OCI-LY7 (cell line): Measurements from ENCODE around the gene ATXN10. TPM values are rescaled to one million over a fixed set of nuclear protein-coding genes. Genes with fewer than 3 reads are reported as not detected.

Experiments used
- BruUV-seq: library from RNA; stranded (reverse); fragments of 400-500 nt; replicated peaks from 2 replicates; lab custom pipeline; 2021; lab: Mats Ljungman, UMichigan
- CTCF ChIA-PET: fragments of 300-600 bp; sonication (Branson Sonifier 250); formaldehyde crosslinking; loops from one replicate; lab custom pipeline; 2022; ENCODE audit warnings: antibody characterized with exemption; ENCODE audit not compliant: unreplicated experiment; lab: Charles Lee
- POLR2A ChIA-PET: fragments of 300-600 bp; sonication (Branson Sonifier 250); formaldehyde crosslinking; loops from one replicate; lab custom pipeline; 2022; ENCODE audit warnings: antibody characterized with exemption; lab: Charles Lee
- DNase-seq: peaks from one replicate; pipeline ENCODE4 v3.0.0-alpha.2; 2015; ENCODE audit warnings: low spot score
- H2AFZ ChIP-seq: fragments of 200-600 bp; sonication (generic), shearing (Covaris generic); 2 replicates; pipeline ENCODE4 v1.6.1; 2014; ENCODE audit warnings: mild to moderate bottlenecking, antibody characterized with exemption, low read length, moderate library complexity
- H3K27ac ChIP-seq: fragments of 200-600 bp; sonication (generic); 2 replicates; pipeline ENCODE4 v1.5.1; 2014; ENCODE audit warnings: mixed run types, low read depth, mild to moderate bottlenecking, moderate library complexity, low read length, inconsistent platforms; ENCODE audit not compliant: poor library complexity, severe bottlenecking
- H3K36me3 ChIP-seq: fragments of 200-600 bp; sonication (generic); 2 replicates; pipeline ENCODE4 v1.6.1; 2014; ENCODE audit warnings: mild to moderate bottlenecking, antibody characterized with exemption, low read length, moderate library complexity, mixed read lengths; ENCODE audit not compliant: insufficient read depth
- H3K4me1 ChIP-seq: fragments of 200-600 bp; sonication (generic); 2 replicates; pipeline ENCODE4 v1.5.1; 2014; ENCODE audit warnings: mild to moderate bottlenecking, low read length; ENCODE audit not compliant: insufficient read depth, poor library complexity, severe bottlenecking
- H3K4me2 ChIP-seq: fragments of 200-600 bp; sonication (generic); 2 replicates; pipeline ENCODE4 v1.6.1; 2014; ENCODE audit warnings: mild to moderate bottlenecking, low read length
- H3K4me3 ChIP-seq: fragments of 200-600 bp; sonication (generic); 2 replicates; pipeline ENCODE4 v1.5.1; 2014; ENCODE audit warnings: mild to moderate bottlenecking, low read depth, low read length; ENCODE audit not compliant: poor library complexity, severe bottlenecking
- H3K79me2 ChIP-seq: fragments of 200-600 bp; sonication (generic); 2 replicates; pipeline ENCODE4 v1.6.1; 2016; ENCODE audit warnings: low read depth, mild to moderate bottlenecking, low read length, moderate library complexity, mixed read lengths; ENCODE audit not compliant: insufficient read depth
- H3K9me2 ChIP-seq: fragments of 200-600 bp; sonication (generic); 2 replicates; pipeline ENCODE4 v1.6.1; 2016; ENCODE audit warnings: mild to moderate bottlenecking, low read length, mixed read lengths; ENCODE audit not compliant: insufficient read depth
- H3K9me3 ChIP-seq: fragments of 200-600 bp; sonication (generic); 2 replicates; pipeline ENCODE4 v1.6.1; 2014; ENCODE audit warnings: mild to moderate bottlenecking, mixed run types, low read length, mixed read lengths
- H4K20me1 ChIP-seq: fragments of 200-600 bp; sonication (generic); 2 replicates; pipeline ENCODE4 v1.6.1; 2014; ENCODE audit warnings: mild to moderate bottlenecking, antibody characterized with exemption, low read length, moderate library complexity, mixed read lengths; ENCODE audit not compliant: insufficient read depth
- EZH2phosphoT487 ChIP-seq: fragments of 200-600 bp; sonication (generic); IDR thresholded peaks from 2 replicates; pipeline ENCODE4 v1.6.1; 2018; ENCODE audit warnings: low read depth, borderline replicate concordance, mild to moderate bottlenecking, mixed run types, antibody characterized with exemption, low read length, moderate library complexity, mixed read lengths
- intact Hi-C: fragments of 100-400 bp; cut with micrococcal nuclease; formaldehyde crosslinking; loops from one replicate; pipeline ENCODE4 v1.10.0; 2022; ENCODE audit not compliant: unreplicated experiment
- total RNA-seq, 2 experiments: library from RNA; depleted of rRNA in 1 of 2; stranded (reverse); fragments of >200 nt in 1 of 2; shearing (Covaris generic) in 1 of 2; gene quantifications; 2 replicates each; pipeline ENCODE4 v1.2.3, GENCODE V29; 2014 to 2022
- TF ChIP-seq, protein P1 (sequence below): fragments of 200-600 bp; sonication (generic); conservative IDR thresholded peaks from 2 replicates; pipeline ENCODE4 v1.5.1; 2014; ENCODE audit warnings: mild to moderate bottlenecking, antibody characterized with exemption, low read length, moderate library complexity, mixed read lengths

The ATXN10 gene
- total RNA-seq, 2 experiments from 2014 or later = 66.1 to 197 TPM

DNA sequence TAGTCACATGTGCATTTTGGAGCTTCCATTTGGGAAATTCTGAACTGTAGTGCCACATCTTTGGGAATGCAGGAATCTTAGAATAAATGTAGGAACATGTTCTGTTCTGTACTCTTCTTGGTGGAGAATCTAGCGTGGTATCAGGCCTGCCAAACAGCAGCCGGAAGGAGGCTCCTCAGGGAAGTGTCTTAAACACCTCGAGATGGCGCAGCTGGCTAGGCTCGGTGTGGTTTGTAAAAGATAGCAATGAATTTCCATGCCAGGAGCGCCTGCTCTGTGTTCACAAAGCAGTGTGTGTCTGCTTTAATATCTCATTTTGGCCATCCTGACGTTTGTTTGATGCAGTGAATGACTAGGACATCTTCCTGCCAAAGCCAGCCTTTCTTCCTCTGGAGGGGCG is 145.1 kb downstream of the ATXN10 start:
- intact Hi-C loops = no loop called here
- H2AFZ ChIP-seq = no peak overlapping the region
- TF ChIP-seq, protein P1, sequence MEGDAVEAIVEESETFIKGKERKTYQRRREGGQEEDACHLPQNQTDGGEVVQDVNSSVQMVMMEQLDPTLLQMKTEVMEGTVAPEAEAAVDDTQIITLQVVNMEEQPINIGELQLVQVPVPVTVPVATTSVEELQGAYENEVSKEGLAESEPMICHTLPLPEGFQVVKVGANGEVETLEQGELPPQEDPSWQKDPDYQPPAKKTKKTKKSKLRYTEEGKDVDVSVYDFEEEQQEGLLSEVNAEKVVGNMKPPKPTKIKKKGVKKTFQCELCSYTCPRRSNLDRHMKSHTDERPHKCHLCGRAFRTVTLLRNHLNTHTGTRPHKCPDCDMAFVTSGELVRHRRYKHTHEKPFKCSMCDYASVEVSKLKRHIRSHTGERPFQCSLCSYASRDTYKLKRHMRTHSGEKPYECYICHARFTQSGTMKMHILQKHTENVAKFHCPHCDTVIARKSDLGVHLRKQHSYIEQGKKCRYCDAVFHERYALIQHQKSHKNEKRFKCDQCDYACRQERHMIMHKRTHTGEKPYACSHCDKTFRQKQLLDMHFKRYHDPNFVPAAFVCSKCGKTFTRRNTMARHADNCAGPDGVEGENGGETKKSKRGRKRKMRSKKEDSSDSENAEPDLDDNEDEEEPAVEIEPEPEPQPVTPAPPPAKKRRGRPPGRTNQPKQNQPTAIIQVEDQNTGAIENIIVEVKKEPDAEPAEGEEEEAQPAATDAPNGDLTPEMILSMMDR = no peak
- TF ChIP-seq EZH2phosphoT487 = no peak
- H3K4me2 ChIP-seq = no peak overlapping the region
- H3K36me3 ChIP-seq = peaks cover 16% of the 10 kb centered on the region
- no TSS peak for BruUV-seq
- H3K4me1 ChIP-seq = no peaks in the 10 kb centered on the region
- no peaks in the 10 kb centered on the region for H3K9me2 ChIP-seq
- no peaks in the 10 kb centered on the region for H3K9me3 ChIP-seq
- CTCF ChIA-PET = no interaction called here
- no peak overlapping the region for H3K27ac ChIP-seq
- no peaks in the 10 kb centered on the region for H4K20me1 ChIP-seq
- POLR2A ChIA-PET = interaction anchor here (0.6 to 0.7 kb wide), 2 partner anchors 13 to 107 kb away, joined by 3 to 4 read pairs; no protein-coding TSS in a partner anchor
- H3K4me3 ChIP-seq = no peak overlapping the region
- no peaks in the 10 kb centered on the region for H3K79me2 ChIP-seq
- DNase-seq = no peak

DNA sequence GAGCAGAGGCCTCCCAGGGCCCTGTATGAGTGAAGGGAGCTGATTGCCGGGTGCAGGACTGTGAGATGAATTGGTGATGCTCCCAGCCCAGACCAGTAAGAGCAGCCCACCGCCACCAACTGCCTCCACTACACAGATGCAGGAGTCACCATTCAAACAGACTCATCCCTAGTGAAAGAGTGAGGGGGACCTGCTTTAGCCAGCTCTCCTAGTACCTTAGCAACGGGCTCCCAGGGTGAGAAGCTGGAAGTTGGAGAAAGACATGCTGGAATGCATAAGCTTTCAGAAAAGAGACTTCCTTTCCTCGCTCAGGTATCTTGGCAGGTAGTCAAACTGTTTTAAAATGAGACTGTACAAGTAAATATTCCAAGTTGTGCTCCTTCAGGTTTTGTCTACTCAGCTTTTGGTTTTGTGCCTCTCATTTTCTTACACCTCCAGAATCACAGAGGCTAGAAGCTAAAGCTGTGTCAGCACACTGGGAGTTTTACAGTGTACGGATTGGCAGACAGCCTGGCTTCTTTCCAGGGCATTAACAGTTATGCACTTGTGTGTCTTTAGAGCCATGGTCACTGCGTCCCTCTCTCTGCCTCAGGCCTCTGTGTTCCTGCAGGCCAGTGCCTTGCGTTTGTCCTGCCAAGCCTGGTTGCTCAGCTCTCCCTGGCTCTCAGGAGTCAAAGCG is 146.2 kb downstream of the ATXN10 start:
- no TSS peak for BruUV-seq
- Histone ChIP-seq H3K4me1 (no peaks in the 10 kb centered on the region), H3K4me3 (no peak overlapping the region), H3K4me2 (no peak overlapping the region), H4K20me1 (no peaks in the 10 kb centered on the region), H3K27ac (no peak overlapping the region), H3K9me2 (no peaks in the 10 kb centered on the region), H3K9me3 (no peaks in the 10 kb centered on the region), H3K79me2 (no peaks in the 10 kb centered on the region), H3K36me3 (peaks cover 10% of the 10 kb centered on the region), H2AFZ (no peak overlapping the region)
- CTCF ChIA-PET = no interaction called here
- intact Hi-C loops = no loop called here
- no peak for DNase-seq
- no peak for TF ChIP-seq EZH2phosphoT487
- TF ChIP-seq, protein P1 = no peak
- POLR2A ChIA-PET = interaction anchor here (0.6 to 0.7 kb wide), 2 partner anchors 258 to 550 kb away, joined by 3 read pairs; no protein-coding TSS in a partner anchor

DNA sequence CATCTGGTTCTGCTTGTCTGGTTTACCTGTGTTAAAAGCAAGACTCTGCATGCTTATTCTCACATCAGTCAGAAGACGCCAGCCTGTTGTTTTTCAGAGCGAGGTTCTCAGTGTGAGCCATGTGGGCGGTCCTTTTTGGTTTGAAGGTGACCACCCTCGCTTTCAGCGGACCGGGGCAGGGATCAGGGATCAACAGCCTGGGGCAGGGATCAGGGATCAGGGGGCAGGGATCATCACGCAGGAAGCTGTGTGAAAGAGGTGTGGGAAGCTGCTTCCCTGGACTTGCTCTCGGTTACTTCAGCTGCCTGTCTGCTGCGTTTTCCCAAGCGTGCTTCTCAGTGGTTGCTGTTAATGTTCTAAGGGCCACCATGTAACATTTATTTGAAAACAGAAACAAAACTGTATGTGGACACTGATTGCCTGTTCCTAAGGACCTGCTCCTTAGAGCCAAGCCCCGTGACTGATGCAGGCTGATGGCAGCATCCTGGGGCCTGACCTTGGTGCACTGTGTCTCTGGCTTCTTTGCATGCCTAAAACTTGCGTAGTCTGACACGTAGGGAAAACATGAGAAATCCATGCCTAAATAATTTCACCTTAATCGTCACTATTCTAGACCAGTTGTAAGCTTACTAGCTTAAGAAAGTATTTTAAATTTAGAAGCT is 146.9 kb downstream of the ATXN10 start:
- no peaks in the 10 kb centered on the region for H4K20me1 ChIP-seq
- H3K9me3 ChIP-seq = no peaks in the 10 kb centered on the region
- POLR2A ChIA-PET = interaction anchor here (0.6 kb wide), 1 partner anchor 551 kb away, joined by 3 read pairs; no protein-coding TSS in a partner anchor
- no peak overlapping the region for H3K27ac ChIP-seq
- no TSS peak for BruUV-seq
- H3K79me2 ChIP-seq = no peaks in the 10 kb centered on the region
- H3K9me2 ChIP-seq = no peaks in the 10 kb centered on the region
- no peaks in the 10 kb centered on the region for H3K4me1 ChIP-seq
- no peak overlapping the region for H3K4me2 ChIP-seq
- CTCF ChIA-PET = no interaction called here
- H3K4me3 ChIP-seq = no peak overlapping the region
- intact Hi-C loops = no loop called here
- TF ChIP-seq, protein P1 = no peak
- no peak for TF ChIP-seq EZH2phosphoT487
- no peak for DNase-seq
- H2AFZ ChIP-seq = no peak overlapping the region
- peaks cover 13% of the 10 kb centered on the region for H3K36me3 ChIP-seq
